WTC11 (cell line): Measurements from ENCODE around the gene RGMA.

ENCODE experiments used
- AFF4 ChIP-seq: sonication (generic); formaldehyde crosslinking; IDR thresholded peaks from 2 replicates; pipeline ENCODE4 v1.8.1; 2023; ENCODE audit warnings: mild to moderate bottlenecking, missing genetic modification reagents, borderline replicate concordance
- CTCF ChIP-seq: fragments of 200-600 bp; IDR thresholded peaks from 2 replicates; pipeline ENCODE4 v1.8.0; 2022; ENCODE audit warnings: antibody characterized with exemption
- ESRRA ChIP-seq: sonication (generic); formaldehyde crosslinking; IDR thresholded peaks from 2 replicates; pipeline ENCODE4 v1.8.1; 2022; ENCODE audit warnings: mild to moderate bottlenecking, missing genetic modification reagents, borderline replicate concordance
- IRF2 ChIP-seq: sonication (generic); formaldehyde crosslinking; IDR thresholded peaks from 2 replicates; pipeline ENCODE4 v1.8.0; 2022; ENCODE audit warnings: low read depth, missing genetic modification reagents, borderline replicate concordance
- MLX ChIP-seq: sonication (generic); formaldehyde crosslinking; IDR thresholded peaks from 2 replicates; pipeline ENCODE4 v1.8.1; 2023; ENCODE audit warnings: mild to moderate bottlenecking, missing genetic modification reagents, moderate library complexity
- TEAD4 ChIP-seq: sonication (generic); formaldehyde crosslinking; IDR thresholded peaks from 2 replicates; pipeline ENCODE4 v1.8.0; 2022; ENCODE audit warnings: mild to moderate bottlenecking, missing genetic modification reagents
- USF1 ChIP-seq: sonication (generic); formaldehyde crosslinking; IDR thresholded peaks from 2 replicates; pipeline ENCODE4 v1.8.0; 2022; ENCODE audit warnings: mild to moderate bottlenecking, missing genetic modification reagents
- ZBTB43 ChIP-seq: sonication (generic); formaldehyde crosslinking; IDR thresholded peaks from 2 replicates; pipeline ENCODE4 v1.8.1; 2023; ENCODE audit warnings: mild to moderate bottlenecking, missing genetic modification reagents

- TF ChIP-seq USF1: no peak
- no peak for TF ChIP-seq CTCF
- no peak for TF ChIP-seq ZBTB43
- no peak for TF ChIP-seq AFF4 (CRISPR knock-in tag)
- TF ChIP-seq IRF2 (CRISPR knock-in tag): no peak
- TF ChIP-seq ESRRA (CRISPR knock-in tag): no peak
- TF ChIP-seq MLX (CRISPR knock-in tag): no peak
- no peak for TF ChIP-seq TEAD4
Observed at GRCh38 chr15:93086791-93087190, 2.2 kb downstream of the RGMA start.
